ENCODE results near the gene AQP5.

Gene AQP5

DNA sequence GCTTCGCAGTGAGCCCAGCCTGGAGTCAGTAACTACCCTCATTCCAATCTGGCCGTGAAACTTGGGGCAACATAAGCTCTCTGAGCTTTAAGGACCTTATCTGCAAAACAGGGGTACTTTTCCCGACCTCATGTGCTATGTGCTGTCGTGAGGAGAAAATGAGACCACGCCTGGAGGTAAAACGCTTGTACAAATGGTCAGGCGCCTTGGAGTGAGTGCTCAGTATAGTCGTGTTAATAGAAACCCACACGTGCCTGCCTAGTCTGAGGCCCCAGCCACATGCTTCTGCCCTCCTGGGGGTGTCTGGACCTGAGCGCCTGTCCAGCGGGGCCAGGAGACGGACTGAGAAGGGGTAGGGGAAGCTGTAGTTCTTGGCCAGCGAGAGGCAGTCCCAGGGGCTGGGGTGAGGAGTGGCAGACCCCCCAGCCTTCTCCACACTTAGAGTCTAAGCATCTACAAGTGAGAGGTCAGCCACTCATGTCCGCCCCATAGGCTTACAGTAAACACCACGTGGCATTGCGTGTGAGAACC is 4.9 kb downstream of the AQP5 start:
- DNase-seq, result no peak

DNA sequence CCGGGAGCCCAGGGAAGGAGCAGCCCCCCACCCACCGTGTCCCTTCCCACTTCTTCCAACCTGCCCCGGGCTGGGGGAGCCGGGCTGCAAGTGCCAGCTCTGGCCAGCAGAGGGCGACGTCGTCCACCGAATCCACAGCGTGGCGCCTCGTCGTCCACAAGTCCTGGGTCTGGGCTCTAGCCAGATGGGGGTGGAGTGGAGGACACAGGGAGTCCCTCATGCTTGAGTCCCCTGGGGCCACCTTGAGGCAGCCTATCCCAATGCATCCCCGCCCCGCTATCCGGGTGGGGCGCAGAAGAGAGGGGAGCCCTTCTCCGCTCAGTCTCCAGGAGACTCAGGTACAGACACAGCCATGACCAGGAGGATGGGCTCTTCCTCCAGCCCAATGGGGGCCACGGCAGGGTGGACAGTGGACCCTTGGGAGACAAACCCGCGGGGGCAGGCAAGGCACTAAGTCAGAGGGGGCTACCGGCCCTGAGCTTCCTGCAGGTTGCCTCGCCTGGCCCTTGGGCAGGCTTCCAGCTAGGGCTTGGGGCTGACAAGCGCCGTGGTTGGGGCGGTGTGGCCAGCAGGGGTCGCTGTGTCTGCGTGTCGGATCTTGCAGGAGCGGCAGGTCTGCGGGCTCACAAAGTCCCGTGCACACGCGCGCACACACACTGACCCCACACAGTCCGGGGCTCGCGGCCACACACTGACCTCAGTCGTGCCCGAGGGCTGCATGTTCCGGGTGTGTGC is 5.5 kb downstream of the AQP5 start:
- DNase-seq, result peak; percentile 97

DNA sequence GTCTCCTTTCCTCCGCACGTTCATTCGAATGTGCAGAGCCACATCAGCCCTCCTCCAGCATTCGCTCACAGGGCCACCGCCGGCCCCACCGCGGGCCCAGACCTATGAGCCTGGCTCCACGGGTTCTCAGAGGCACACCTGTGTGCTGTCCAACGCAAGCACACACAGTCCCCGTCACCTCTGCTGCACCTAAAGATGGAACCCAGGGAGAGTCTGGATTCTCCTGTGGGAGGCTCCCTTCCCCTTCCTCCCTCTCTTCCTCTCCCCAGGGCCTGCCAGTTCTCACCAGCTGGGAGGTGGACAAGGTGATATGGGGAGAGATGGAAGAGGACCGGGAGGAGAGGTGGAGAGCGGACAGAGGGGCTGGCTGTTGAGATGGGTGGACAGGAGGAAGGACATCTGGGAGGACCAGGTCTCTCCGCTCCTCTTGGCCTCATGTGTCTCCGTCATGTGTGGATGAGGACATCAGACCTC is 6.1 kb downstream of the AQP5 start:
- no peak for DNase-seq

DNA sequence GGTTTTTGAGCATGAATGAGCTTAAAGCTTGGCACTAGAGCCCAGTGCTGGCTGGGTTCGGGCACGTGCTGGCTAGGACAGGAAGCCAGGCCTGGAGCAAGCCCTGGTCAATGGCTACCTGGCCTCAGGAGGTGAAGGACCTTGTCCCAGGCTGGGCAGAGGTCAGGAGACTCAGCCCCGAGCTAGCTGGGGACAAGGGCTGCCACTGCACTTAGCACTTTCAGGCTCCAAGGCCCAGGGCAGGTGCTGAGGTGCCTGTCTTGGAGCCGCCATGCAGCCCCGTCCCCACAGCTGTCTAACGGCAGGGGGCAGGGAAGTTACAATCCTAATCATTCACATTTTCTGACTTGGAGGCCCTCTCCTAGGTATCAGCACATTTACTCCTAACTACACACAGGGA is 6.8 kb downstream of the AQP5 start:
- DNase-seq, result no peak

DNA sequence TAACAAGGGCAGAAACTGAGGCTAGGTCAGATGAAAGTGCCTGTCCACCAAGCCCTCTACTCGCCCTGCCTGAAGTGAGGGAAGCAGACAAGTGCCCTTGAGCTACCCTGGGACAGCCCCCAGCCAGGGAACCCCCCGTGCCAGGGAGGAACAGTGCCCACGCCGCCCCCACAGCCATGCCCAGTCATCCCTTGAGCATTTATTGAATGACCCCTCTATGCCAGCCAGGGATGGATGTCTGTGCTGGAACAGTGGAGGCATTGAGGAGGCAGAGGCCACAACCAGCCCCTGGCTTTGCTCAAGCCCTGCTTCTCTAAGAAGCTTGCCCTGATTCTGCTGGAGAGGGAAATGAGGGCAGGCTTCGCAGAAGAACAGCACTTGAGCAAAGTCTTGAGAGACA is 7.4 kb downstream of the AQP5 start:
- no peak for DNase-seq

DNA sequence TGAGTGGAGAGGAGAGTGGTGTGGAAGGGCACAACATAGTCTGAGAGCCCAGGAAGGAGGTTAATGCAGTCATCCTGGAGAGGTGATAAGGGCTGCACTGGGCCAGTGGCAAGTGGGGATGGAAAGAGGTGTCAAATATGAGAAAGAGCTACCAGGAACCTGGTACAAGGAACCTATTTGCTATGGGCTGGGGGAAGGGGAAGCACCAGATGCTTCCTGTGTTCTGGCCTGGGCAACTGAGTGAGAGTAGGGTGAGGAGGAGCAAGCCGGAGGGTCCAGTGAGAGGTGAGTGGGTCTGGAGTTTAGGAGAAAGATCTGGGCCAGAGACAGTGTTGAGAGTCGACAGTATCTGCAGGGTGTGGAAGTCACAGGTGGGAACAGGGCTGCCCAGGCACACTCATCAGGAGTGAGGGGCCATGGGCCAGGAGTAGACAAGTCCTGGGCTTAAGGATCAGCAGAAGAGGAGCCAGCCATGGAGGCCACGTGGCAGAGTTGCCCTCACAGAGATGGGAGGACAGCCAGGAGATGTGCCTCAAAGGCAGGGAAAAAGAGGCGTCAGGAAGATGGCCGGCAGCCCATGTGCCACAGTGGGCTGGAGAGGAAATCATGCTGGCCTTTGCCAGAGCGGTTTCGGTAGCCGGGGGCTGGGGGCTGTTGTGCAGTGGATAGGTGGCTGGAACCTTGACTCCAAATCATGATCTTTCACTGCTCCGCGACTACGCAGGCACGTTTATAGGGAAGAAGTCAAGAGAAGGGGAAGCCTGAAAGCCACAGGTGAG is 8.2 kb downstream of the AQP5 start:
- DNase-seq, result no peak

DNA sequence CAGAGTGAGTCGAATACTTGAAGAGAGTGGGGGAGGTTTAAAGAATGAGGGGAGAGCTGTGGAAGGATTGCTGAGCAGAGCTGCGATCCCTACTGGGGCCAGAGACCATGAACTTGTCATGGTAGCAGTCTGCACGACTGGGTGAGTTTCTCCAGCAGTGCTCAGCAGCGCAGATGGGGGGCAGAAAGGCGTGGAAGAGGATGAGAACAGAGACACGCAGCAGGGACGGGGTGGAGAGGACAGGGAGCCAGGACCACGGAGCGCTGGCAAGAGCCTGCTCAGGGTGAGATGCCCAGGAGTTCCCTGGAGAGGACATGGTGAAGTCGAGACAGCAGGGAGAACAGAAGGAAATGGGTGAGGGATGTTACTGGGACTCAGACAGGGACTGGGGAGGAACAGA is 9.0 kb downstream of the AQP5 start:
- DNase-seq, result no peak

DNA sequence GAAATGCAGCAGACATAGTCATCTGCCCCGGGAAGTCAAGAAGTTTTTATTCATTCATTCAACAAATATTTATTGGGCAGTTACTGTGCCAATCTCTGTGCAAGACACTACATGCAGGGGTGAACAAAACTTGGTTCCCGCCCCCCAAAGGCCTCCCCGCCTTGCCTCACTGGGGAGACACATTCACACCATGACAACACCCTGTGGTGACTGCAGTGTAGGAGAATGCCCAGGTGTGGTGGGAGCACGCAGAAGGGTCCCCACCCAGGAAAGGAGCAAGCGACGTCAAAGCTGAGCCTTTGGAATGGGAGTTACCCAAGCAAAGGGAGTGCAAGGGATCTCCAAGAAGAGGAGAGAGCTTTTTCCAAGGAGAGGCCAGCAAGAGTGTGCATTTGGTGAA is 9.5 kb downstream of the AQP5 start:
- DNase-seq, result no peak

DNA sequence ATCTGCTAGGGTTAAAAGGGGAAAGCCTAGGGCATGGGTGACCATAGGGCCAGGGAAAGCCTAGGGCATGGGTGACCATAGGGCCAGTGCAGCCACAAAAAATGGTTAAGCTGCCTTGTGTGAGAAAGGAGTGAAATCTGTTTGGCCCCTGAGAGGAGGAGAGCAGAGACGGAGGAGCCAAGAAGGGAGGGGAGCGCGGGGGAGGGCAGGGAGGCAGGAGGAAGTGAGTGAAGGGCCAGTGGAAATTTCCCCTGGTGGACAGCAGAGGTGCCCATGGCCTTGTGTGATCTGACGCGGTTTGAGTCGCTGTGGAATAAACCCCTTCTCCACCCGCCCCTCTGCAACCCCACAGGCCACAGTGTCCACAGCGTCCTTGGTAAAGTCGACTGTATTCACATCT is 10.5 kb downstream of the AQP5 start:
- DNase-seq, result no peak

DNA sequence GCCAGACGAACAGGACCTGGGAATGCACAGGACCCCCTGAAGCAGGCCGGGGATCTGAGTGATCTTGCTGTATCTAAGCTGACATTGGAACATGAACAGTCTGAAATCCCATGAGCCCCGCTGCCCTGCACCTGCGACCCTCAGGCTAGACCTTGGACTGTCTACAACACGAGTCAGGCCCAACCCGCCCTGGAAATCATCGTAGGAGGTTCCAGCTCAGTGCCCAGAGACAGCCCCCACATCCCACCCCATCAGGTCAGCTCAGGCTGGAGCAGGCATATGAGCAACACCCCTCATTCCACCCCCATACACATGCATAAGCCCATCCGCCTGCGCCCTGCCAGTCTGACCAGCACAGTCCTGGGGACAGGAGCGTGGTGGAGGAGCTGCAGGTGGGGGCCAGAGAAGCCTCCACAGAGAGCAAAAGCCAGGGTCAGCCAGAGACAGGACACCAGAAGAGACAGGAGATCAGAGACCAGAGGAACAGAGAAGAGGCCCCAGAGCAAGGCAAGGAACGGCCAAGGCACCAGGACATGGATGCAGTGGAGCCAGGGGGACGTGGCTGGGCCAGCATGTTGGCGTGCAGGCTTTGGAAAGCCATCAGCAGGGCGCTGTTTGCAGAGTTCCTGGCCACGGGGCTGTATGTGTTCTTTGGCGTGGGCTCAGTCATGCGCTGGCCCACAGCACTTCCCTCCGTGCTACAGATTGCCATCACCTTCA is 11.1 kb downstream of the AQP5 start, which contains the start of gene AQP6:
Gene AQP6, plus strand, starts transcription at position 307 of the 720 bp plus-strand sequence. Its CDS starts 227 bp downstream, at position 534.
- DNase-seq, result no peak

DNA sequence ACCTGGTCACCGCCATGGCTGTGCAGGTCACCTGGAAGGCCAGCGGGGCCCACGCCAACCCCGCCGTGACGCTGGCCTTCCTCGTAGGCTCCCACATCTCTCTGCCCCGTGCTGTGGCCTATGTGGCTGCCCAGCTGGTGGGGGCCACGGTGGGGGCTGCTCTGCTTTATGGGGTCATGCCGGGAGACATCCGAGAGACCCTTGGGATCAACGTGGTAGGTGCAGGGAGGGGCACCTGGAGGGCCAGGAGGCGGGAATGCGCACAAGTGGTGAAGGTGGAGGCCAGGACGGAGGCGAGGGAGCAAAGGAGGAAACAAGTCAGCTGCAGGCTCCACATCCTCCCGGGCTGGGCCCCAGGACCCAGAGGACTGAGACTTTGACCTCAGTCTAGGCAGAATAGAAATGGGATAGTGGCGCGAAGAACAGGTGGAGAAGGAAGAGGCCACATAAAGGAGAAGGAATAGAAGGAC is 11.7 kb downstream of the AQP5 start:
- DNase-seq, result no peak

DNA sequence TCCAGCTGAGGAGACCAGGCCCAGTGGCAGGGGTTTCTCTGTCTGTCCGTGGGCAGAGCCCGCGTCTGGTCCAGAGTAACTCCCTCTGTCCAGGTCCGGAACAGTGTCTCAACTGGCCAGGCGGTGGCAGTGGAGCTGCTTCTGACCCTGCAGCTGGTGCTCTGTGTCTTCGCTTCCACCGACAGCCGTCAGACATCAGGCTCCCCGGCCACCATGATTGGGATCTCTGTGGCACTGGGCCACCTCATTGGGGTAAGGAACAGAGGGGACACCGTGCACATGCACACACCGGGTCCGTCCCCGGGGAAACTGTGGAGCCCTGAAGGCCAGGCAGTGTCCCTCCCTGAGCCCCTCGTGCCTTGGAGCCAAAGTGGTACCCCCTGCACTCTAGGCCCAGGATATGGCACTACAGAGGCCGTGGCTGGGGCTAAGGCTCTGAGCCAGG is 12.6 kb downstream of the AQP5 start:
- DNase-seq, result no peak

DNA sequence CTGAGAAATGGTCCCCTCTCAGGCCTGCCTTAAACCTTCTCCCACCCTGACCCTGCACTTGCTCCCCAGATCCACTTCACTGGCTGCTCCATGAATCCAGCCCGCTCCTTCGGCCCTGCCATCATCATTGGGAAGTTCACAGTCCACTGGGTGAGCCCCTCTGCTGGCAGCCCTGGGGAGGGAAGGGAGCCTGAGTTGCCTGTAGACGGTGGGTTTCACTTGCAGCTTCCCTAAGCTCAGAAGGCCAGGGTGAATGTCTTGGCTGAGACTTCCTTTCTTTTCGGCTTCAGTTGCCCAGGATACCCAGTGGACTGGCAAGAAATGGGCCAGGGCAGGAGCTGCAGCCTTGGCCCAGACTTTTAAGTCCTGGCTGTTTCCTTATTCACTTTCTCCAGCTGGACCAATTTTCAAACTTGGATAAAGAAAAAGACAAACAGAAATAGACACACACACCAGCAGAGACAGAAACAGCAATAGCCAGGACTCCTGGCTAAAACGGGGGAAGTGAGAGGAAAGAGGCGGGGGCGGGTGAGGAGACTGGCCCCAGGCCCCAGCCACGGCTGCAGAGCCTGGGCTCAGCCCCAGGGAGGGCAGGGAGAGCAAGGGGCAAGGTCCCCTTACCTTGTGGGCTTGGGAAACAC is 13.1 kb downstream of the AQP5 start:
- DNase-seq, result no peak

DNA sequence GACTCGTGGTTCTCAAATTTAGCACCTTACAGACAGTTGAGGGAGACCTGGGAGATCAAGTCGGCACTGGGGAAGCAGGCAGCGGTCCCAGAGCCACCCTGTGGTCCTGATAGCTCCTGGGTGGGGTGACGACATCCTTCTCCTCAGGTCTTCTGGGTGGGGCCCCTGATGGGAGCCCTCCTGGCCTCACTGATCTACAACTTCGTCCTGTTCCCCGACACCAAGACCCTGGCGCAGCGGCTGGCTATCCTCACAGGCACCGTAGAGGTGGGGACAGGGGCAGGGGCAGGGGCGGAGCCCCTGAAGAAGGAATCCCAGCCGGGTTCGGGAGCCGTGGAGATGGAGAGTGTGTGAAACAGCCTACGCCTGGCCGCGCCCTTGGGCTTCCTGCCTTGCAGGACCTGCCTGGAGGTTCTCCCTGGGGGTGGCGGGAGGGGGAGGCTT is 13.7 kb downstream of the AQP5 start:
- no peak for DNase-seq

DNA sequence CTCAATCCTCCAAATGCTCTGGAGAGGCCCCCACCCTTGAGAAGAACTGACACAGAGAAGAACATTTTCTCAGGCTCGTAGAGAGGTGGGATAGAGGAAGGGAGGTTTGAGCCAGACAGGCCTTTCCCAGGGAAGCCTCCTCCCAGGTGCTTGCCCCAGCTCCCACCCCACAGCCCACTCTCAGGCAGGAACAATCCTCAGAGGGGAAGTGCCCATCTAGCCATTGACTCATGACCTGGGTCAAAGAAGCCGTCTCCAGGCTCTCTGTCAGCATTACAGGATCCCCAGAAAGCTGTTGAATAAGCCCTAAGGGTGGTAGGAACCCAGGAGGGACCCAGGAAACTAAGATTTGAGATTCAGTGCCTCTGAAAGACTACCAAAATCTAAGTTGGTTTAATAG is 14.9 kb downstream of the AQP5 start:
- no peak for DNase-seq

DNA sequence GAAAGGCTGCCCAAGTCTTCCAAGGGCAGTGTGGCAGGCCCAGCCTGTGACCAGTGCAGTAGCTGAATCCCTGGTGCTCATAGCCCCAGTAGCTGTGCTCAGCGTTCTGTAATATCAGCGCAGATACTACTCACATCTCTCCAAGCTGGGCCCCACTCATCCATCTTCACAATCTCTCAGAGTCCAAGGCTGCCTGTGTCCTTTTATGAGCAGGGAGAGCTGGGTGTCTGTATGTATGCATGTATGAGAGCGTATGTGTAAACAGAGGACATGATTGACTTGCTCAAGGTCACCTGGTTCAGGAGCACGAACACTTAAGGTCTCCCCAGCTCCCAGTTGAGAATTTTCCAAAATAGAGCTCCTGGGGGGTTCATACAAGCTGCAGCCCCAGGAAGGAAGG is 16.5 kb downstream of the AQP5 start:
- DNase-seq, result no peak

DNA sequence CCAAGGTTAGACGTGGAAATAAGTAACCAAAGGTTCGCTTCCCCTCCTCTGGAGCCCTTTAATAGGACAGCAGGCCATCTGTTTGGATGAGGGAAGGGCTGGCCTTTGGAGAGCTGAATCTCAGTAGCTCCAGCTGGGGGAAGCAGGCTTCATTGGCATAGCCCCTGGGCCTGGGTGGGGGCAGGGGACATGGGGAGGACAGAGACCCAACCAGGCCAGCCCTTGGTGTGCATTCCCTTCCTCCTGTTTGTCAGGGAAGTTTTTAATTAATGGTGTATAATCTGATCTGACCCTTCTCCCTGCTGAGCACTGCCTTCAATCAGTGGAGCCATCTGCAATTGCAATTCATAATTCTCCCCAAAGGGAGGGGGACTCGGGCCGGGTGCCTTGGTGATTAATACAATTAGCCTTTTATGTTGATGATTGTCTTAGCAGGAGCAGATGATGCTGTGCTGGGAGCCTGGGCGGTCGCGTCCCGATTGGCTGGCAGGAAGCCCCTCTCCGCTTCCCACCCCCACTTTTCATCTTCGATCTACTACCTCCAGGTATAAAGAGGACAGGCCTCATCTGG is 17.4 kb downstream of the AQP5 start:
- DNase-seq, result no peak

DNA sequence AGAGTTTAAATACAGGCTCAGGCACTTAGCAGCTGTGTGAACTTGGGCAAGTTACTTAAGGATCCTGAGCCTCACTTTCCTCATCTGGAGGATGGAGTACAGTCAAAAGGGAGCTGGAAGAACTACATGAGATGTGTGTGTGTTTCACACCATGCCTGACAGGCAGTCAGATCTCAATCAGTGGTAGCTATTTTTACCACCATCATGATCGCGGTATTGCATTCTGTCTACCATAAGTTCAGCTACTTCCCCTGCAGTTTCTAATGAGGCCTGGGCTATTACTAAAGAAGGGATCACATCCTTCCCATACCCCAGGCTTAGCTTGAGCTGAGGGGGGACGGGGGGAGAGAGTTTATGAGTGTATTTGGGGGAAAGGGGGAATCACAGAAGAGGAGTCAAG is 18.1 kb downstream of the AQP5 start:
- DNase-seq, result no peak

DNA sequence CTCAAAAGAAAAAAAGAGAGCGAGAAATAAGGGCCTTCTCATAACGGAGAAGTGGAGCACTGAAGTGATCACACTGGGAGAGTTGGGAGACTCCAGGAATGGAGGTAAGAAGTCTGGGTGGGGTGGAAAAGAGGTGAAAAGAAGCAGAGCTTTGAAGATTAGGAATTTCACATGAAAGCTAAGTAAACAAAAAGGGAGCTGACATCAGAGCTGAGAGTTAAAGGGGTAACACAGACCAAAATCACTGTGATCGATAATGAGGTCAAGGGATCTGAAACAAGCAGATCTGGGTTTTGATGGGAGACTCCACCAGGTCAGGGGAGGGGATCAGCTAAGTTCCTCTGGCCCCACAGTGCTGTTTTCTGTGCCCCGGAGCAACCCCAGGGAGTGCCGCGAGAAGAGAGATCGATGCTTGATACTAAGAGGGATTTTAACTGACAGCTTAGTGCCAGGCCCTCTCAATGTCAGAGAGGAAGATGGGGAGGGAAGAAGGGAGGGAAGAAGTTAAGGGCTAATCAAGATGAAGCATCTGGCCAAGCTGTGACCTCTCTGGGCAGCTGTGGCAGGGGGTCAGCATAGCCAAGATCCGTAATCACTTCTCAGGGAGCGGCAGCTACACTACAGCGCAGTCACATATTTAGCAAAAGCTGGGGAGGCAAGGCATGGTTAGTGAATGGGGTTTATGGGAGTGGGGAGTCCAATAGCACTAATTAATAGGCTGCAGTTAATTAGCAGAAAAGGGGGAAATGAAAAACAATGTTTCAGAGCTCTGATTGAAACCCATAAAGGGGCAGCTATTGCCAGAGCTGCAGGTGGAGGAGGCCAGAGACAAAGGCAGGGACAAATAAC is 19.1 kb downstream of the AQP5 start:
- no peak for DNase-seq

DNA sequence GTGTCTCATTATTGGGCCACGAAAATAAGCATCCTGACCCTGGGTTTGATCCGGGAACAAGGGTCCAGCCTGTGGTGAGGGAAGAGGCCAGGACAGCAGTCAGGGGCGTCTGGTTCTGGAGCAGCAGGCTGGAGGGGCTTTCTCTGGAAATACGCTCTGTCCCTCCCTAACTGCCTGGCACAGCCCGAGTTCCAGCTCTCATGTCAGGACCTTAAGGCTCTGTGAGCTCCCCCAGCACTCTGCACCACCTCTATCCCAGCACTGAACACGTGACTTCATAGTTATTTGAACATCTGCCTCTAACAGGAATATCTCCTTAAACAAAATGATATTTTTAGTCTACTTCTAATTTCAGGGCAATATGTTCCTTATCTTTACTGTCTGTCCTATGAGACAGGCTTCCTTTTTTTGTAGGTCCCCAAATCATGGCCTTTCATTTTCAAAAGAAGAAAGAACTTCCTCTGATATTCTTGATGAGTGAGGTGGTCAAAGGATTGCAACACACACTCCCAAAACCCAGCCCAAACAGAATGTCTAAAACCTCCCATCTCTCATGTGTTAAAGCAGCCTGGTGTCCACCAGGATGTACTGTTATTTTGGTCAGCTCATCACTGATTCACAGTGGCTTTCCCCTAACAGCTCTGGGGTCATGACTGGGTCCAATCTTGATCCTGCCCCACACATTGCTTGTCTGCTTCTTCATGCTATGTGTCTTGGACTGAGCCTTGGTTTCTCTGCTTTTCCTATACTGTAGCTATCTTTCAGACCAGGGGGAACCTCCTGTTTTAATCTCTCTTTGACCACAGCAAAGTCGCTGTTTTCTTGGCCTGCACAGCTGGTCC is 20.8 kb downstream of the AQP5 start:
- no peak for DNase-seq

Data from NCI-H2171 (cell line).